ENCODE data around the gene BICC1. TPM values are rescaled to one million over a fixed set of nuclear protein-coding genes. Genes with fewer than 3 reads are reported as not detected.

The BICC1 gene
- total RNA-seq, 4 donors from 2014 or later: 4.7 to 29.7 (median 18.0) TPM

DNA sequence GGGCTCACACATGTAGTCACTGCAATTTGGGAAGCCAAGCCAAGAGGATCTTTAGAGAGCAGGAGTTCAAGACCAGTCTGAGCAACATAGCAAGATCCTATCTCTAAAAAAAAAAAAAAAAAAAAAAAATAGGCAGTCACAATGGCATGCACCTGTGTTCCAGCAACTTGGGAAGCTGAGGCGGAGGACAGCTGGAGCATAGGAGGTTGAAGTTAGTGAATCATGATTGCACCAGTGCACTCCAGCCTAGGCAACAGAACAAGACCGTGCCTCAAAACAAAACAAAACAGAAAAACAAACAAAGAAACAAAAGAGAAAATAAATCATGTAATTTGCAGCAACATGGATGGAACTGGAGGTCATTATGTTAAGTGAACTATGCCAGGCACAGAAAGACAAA is 33.6 kb upstream of the BICC1 start:
- no peaks in the 10 kb centered on the region for H3K27me3 ChIP-seq
- H3K27ac ChIP-seq: no peak overlapping the region
- no peaks in the 10 kb centered on the region for H3K9me3 ChIP-seq
- ATAC-seq (no peak), DNase-seq (no peak)
- in situ Hi-C loops (cut with MboI; ENCODE audit: low sequenced_read_pairs in 4 of 4): no loop called here
- H3K4me3 ChIP-seq: no peak overlapping the region
- peaks cover 0 to 4% of the 10 kb centered on the region in 2 donors for H3K4me1 ChIP-seq
- intact Hi-C loops (cut with DNase I; ENCODE audit: low total_unique reads): no loop called here
- H3K36me3 ChIP-seq: no peaks in the 10 kb centered on the region
- TF ChIP-seq CTCF (IDR thresholded peaks at IDR 0.05 in 4 of 5, conservative IDR thresholded peaks at IDR 0.05 in 1 of 5) (no peak), POLR2A (IDR thresholded peaks at IDR 0.05) (no peak)

DNA sequence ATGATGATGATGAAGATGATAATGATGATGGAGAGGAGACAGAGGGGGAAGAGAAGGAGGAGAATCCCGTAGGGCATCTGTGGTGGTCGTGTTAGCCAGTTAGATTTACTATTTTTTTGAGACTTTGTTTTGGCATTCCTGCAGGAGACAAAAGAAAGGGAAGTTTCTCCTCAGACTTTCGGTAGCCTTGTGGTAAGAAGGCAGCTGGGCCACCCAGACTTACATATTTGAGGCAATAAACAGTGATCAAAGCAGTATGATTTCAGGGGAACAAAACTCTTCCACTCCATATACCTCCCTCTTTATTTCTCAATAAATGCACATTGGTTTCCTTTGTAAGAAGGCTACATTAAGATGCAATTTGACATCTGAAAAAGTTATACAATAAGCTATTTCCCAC is 32.4 kb upstream of the BICC1 start:
- Histone ChIP-seq H3K9me3 (no peaks in the 10 kb centered on the region), H3K4me3 (no peak overlapping the region), H3K27ac (no peak overlapping the region), H3K27me3 (no peaks in the 10 kb centered on the region), H3K36me3 (no peaks in the 10 kb centered on the region), H3K4me1 (peaks cover 0 to under 1% of the 10 kb centered on the region in 2 donors)
- intact Hi-C loops (cut with DNase I; ENCODE audit: low total_unique reads) (no loop called here), in situ Hi-C loops (cut with MboI; ENCODE audit: low sequenced_read_pairs in 4 of 4) (no loop called here)
- ATAC-seq (no peak), DNase-seq (no peak)
- TF ChIP-seq CTCF (IDR thresholded peaks at IDR 0.05 in 4 of 5, conservative IDR thresholded peaks at IDR 0.05 in 1 of 5): no peak
- no peak for TF ChIP-seq POLR2A (IDR thresholded peaks at IDR 0.05)

GRCh38 chr10:58481569-58482109 is 31.0 kb upstream of the BICC1 start:
- DNase-seq: no peak
- H3K4me1 ChIP-seq: no peaks in the 10 kb centered on the region
- in situ Hi-C loops (cut with MboI; ENCODE audit: low sequenced_read_pairs in 4 of 4): no loop called here

GRCh38 chr10:58486821-58487220 is 25.9 kb upstream of the BICC1 start:
- H3K36me3 ChIP-seq: no peaks in the 10 kb centered on the region
- TF ChIP-seq CTCF (IDR thresholded peaks at IDR 0.05 in 4 of 5, conservative IDR thresholded peaks at IDR 0.05 in 1 of 5): no peak
- no peak for TF ChIP-seq POLR2A (IDR thresholded peaks at IDR 0.05)
- in situ Hi-C loops (cut with MboI; ENCODE audit: low sequenced_read_pairs in 4 of 4): no loop called here
- H3K9me3 ChIP-seq: no peaks in the 10 kb centered on the region
- no peak overlapping the region for H3K27ac ChIP-seq
- H3K4me1 ChIP-seq: no peaks in the 10 kb centered on the region
- no peaks in the 10 kb centered on the region for H3K27me3 ChIP-seq
- DNase-seq (no peak), ATAC-seq (no peak)
- intact Hi-C loops (cut with DNase I; ENCODE audit: low total_unique reads): no loop called here
- no peak overlapping the region for H3K4me3 ChIP-seq

More at GRCh38 chr10:58481569-58482109, 31.0 kb upstream of the BICC1 start:
- H3K9me3 ChIP-seq: no peaks in the 10 kb centered on the region
- no peaks in the 10 kb centered on the region for H3K27me3 ChIP-seq
- intact Hi-C loops (cut with DNase I; ENCODE audit: low total_unique reads): no loop called here
- no peaks in the 10 kb centered on the region for H3K36me3 ChIP-seq
- no peak for TF ChIP-seq POLR2A (IDR thresholded peaks at IDR 0.05)
- no peak for TF ChIP-seq CTCF (IDR thresholded peaks at IDR 0.05 in 4 of 5, conservative IDR thresholded peaks at IDR 0.05 in 1 of 5)
- H3K4me3 ChIP-seq: no peak overlapping the region
- no peak for ATAC-seq
- H3K27ac ChIP-seq: no peak overlapping the region

GRCh38 chr10:58488921-58489320 is 23.8 kb upstream of the BICC1 start:
- intact Hi-C loops (cut with DNase I; ENCODE audit: low total_unique reads) (no loop called here), in situ Hi-C loops (cut with MboI; ENCODE audit: low sequenced_read_pairs in 4 of 4) (no loop called here)
- Histone ChIP-seq H3K4me1 (no peaks in the 10 kb centered on the region), H3K9me3 (no peaks in the 10 kb centered on the region), H3K36me3 (no peaks in the 10 kb centered on the region), H3K4me3 (no peak overlapping the region), H3K27ac (no peak overlapping the region), H3K27me3 (no peaks in the 10 kb centered on the region)
- ATAC-seq (no peak), DNase-seq (no peak)
- TF ChIP-seq CTCF (IDR thresholded peaks at IDR 0.05 in 4 of 5, conservative IDR thresholded peaks at IDR 0.05 in 1 of 5) (no peak), POLR2A (IDR thresholded peaks at IDR 0.05) (no peak)
